ENCODE data around the gene SHISA8.
A peak's percentile ranks its signal among the peaks of the same experiment; 100 is the strongest.

Gene SHISA8

DNA sequence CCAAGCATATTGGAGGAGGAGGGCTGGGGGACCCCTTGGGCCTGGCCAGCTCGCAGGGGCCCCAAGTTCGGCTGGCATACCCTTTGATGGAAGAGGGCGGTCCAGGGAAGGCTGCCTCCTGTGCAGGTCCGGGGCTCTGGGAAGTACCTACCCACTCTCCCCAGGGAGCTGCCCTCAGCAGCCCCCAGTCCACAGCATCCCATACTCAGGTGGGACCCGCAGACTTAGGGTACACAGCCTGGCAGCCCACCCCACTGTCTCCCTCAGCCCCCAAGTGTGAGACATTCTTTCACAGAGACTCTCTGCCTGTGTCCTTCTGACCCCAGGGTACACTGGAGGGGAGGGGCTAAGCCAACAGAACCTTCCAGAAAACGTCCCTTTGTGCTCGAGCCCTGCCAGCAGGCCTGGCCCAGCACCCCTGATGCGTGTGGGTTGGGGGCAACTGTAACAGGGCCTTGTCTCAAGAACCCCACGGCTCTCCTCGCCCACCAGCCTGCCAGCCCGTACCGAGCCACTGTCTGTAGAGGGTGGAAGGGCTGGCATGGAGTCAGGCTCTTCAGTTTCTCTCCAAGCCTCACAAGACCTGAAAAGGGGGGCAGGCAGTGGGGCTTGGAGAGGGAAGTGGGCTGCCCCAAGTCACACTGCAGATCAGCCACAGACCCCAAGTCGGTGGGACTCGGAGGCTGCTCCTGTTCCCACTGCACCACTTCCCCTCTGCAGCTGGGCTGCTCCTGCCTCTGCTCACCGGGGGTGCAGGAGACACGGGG is 18.7 kb upstream of the SHISA8 start:
- no peak for DNase-seq

DNA sequence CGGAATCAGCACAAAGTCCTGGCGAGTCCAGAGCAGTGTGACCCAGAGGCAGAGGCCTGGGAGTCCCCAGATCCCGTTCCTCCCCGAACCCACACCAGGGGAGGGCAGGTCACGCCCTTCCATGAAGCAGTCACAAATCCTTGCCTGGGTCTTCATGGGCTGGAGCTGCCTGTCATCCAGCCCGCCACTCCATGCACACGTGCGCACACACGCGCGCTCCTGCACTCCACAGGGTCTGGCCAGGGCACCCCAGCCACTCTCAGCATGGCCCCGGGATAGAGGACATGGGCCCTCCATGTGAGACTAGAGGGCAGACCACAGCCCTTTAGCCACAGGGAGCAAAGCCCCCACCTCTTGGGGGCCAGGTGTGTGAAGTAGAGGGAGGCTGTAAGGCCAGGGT is 17.5 kb upstream of the SHISA8 start:
- DNase-seq = no peak

GRCh38 chr22:41931701-41932269 is 16.9 kb upstream of the SHISA8 start:
- no peak for DNase-seq

- no peak for DNase-seq
Measured at GRCh38 chr22:41929418-41929810, 14.5 kb upstream of the SHISA8 start.

DNA sequence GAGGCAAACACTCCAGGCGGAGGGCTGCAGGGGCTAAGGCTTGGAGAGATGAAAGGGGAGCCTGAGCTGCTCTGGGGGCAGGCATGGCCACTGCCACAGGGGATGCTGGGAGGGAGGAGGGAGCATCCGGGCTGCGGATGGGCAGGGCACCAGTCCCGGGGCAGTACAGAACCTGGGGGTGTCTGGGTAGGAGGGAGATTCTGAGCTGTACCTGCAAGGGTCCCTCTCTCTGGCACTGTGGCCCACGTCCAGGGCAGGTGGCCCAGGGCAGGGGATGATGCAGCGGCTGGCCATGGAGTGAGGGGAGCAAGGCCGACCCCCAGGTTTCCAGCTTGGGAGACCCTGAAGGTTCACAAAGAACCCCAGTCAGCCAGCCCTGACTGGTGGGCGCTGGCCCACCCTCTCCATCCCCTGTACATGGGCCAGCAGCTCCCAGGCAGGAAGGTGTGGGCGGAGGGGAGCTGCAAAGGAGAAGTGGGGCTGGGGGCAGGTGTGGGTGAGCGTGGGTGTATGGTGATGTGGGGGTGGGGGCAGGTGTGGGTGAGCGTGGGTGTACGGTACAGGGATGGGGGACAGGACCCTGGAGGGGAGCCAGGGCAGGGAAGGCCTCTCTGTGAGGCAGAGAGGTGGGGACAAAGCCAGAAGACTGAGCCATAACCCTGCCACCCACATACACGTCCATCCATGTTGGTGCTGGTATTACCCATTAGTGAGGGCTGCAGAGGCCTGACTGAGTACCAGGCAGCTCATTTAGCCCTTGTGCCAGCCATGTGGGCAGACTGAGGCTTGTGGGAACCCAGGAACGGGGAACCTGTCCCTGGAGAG is 13.9 kb upstream of the SHISA8 start:
- no peak for DNase-seq

GRCh38 chr22:41927813-41928212 is 12.9 kb upstream of the SHISA8 start:
- no peak for DNase-seq

GRCh38 chr22:41925783-41926460 is 11.0 kb upstream of the SHISA8 start:
- DNase-seq = peak; percentile 82 to 83

DNA sequence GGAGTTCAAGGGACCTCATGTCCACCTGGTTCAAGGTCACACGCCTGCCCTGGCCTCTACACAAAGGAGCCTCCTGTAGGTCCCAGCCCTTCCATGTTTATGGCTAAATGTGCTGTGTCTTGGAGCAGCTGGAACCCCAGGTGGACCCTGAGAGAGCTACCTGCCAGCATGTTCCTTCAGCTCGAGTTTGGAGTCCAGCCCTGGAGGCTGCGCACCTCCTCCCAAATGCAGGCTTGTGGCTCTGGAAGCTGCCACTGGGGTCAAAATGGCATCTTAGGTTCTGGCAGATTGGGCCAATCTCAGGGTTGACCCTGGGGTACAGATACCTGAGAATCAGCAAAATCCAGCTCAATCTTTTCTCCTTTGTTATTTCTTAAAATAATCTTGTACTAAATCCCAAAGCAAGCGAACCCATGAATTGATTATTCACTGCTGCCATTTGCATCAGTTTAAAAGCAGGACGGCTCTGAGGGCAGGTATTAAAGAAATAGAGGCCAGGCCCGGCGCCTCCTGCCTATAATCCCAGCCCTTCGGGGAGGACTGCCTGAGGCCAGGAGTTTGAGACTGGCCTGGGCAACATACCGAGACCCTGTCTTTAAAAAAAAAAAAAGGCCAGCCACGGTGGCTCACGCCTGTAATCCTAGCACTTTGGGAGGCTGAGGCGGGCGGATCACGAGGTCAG is 8.9 kb upstream of the SHISA8 start:
- DNase-seq = no peak

DNA sequence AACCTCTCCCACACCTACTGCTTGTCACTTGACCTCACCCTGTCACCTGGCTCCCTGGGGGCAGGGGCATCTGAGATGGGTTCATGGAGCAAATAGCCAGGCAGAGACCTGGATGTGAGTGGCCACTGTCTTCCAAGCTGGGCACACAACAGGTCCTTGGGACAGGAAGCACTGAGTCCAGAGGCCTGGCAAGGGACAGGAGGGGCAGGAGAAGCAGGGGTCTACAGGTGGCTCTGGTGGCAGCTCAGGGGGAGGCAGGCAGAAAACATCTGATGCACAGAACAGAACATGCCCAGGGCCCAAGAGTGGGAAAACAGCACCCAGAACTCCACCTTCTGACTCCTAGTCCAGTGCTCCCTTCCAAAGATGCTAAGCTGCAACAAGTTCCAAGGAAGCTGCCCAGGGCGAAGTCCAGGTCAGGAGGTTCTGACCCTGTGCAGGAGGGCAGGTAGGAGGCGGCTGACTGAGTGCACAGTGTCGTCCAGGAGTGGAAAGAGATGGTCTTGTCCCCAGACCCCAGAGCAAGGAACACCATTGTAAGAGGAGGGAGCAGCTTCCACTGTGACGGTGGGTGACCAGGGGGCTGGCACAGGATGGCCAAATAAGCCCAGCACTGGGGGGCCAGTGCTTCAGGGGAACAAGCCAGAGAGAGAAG is 8.2 kb upstream of the SHISA8 start:
- no peak for DNase-seq

DNA sequence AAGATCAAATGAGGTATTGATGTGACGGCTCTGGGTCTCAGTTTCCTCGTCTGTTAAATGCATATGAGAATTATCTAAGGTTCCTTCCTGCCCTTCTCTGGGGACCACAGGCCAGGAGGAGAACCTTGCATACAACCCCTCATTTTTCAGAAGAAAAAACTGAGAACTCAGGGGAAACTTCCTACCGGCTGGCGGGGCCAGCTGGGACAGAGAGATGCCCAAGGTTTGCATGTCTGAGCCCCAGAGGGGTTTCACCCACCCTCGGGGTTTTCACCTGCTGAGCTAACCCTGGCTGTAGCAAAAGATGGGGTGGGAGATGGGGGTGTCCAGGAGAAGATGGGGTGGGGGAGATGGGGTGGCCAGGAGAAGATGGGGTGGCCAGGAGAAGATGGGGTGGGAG is 7.5 kb upstream of the SHISA8 start:
- no peak for DNase-seq

GRCh38 chr22:41920271-41920976 is 5.5 kb upstream of the SHISA8 start:
- no peak for DNase-seq

GRCh38 chr22:41919357-41920224 is 4.7 kb upstream of the SHISA8 start:
- DNase-seq = peak; percentile 49 to 54

DNA sequence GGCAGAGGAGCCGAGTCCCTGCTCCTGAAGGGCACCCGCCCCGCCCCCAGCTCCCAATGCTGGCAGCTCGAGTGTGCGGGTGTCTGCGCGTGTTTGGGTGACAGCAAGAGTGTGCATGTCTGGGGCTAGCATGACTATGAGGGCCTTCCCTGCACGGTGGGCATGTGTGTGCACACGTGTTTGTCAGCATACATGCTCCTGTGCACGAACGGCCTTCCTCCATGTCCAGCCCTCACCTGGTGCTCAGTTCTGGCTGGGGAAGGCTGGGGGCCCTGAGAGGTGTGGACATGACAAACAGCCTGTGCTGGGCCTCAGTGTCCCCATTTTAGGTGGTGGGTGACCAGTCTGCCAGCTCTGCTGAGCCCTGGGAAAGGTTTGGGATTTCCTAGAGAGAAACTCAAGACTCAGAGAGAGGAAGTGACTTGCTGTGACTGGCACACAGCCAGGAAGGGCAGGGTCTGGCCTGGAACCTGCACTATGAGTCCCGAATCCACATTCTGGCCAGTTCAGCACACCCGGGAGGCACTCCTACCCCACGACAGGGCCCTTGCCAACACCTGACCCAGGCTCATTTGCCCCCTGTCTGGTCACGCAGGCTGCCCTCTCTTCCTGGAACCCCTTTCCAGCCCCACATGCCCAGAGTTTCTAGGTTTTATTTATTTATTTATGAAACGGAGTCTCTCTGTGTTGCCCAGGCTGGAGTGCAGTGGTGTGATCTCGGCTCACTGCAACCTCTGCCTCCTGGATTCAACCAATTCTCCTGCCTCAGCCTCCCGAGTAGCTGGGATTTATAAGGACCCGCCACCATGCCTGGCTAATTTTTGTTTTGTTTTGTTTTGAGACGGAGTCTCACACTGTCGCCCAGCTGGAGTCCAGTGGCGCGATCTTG is 3.3 kb upstream of the SHISA8 start:
- DNase-seq = no peak

DNA sequence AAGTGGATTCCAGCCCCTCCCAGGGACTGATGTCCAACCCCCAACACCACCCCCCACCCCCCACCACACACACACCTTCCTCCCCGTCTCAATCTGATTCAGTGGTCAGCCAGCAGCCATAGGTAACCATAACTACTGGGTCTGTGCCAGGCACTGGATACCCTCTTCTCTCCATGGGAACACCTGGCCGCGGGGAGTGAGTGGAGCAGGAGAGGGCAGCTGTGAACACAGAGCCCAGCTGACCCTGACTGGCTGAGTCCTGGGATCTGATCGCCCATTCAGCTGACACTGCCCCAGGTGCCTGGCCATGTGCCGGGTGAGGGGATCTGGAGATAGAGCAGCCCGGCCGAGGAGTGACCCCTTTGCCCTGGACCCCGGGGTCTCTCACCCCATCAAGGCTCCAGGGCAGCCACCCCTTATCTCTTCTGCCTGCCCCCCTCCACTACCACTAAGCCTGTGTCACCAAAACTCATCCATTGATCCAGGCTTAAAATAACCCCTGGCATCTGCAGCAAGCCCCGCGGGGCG is 2.6 kb upstream of the SHISA8 start:
- DNase-seq = no peak

GRCh38 chr22:41916745-41917358 is 2.0 kb upstream of the SHISA8 start:
- DNase-seq = no peak

DNA sequence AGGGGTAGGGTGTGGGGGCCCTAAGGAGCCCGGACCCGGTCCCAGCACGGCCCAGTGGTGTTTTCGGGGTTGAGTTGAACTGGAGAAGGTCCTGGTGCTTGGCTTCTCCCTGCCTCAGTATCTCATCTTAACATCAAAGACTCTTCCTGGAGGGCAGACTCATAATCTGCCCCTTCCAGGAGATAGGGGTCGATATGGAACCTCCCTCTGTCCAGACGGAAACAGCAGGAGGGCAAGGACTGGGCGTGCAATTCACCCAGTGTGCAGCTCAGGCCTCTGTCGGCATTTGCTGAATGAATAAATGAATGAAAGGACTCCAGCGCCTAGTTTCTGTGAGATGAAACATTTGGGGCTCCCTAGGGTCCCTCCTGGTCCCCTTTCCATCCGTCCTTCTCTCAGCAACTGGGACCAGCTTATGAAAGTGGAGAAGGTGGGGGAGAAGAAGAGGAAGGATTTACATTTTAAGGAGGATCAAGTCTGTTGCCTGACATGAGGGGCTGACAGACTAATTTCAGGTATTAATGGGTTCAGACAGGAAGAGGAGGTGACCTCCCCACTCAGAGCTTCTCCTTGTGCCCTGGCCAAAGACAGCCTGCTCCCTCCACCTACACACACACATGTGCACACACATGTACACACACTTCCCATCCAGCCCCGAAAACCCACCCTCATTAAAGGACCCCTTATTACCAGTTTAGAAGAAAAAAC is 1.1 kb upstream of the SHISA8 start:
- no peak for DNase-seq

GRCh38 chr22:41914611-41915034 is 251 bp downstream of the SHISA8 start:
- DNase-seq = no peak
